ENCODE results near the gene MTX2. TPM values are rescaled to one million over a fixed set of nuclear protein-coding genes. Genes with fewer than 3 reads are reported as not detected.

The MTX2 gene
- total RNA-seq, 1 experiment from 2014 or later = 28.7 TPM

GRCh38 chr2:176234156-176234555 is 35.1 kb upstream of the MTX2 start:
- in situ Hi-C loops (cut with HindIII; ENCODE audit: low pct_unique_long_range_greater_than_20kb, low sequenced_read_pairs) = no loop called here
- TF ChIP-seq CTCF (IDR thresholded peaks at IDR 0.05) (no peak), REST (IDR thresholded peaks at IDR 0.05; ENCODE audit: insufficient read depth in 1 of 2, low read depth in 2 of 2, low read length in 1 of 2) (no peak), SIN3A (IDR thresholded peaks at IDR 0.05; ENCODE audit: borderline replicate concordance, insufficient read depth, low read depth, low read length) (no peak), TCF7L2 (IDR thresholded peaks at IDR 0.05; ENCODE audit: low read depth, low read length) (no peak), POLR2AphosphoS5 (IDR thresholded peaks at IDR 0.05; ENCODE audit: low read depth, low read length) (no peak)
- CTCF ChIA-PET = no interaction called here
- POLR2A ChIA-PET = no interaction called here
- H3K4me3 ChIP-seq (ENCODE audit: low read depth in 2 of 2, low read length in 2 of 2) = no peak overlapping the region
- DNase-seq (ENCODE audit: low read depth, low spot score) = no peak
- H3K9me3 ChIP-seq (ENCODE audit: control insufficient read depth, insufficient read depth, low read depth, low read length) = no peaks in the 10 kb centered on the region
- no TSS peak for BruUV-seq (replicated peaks)
- H3K4me1 ChIP-seq (ENCODE audit: control insufficient read depth, insufficient read depth, low read length) = no peaks in the 10 kb centered on the region
- 0 out of 2 replicates have a peak, but pooled peaks cover 3% of the 10 kb centered on the region for H3K27me3 ChIP-seq (ENCODE audit: control insufficient read depth, insufficient read depth, low read length)
- no peaks in the 10 kb centered on the region for H3K36me3 ChIP-seq (ENCODE audit: control insufficient read depth, insufficient read depth, low read length)
- ATAC-seq = no peak
- H3K27ac ChIP-seq (ENCODE audit: low read length) = no peak overlapping the region
- intact Hi-C loops (cut with micrococcal nuclease; ENCODE audit: unreplicated experiment) = no loop called here

- in situ Hi-C loops (cut with HindIII; ENCODE audit: low pct_unique_long_range_greater_than_20kb, low sequenced_read_pairs) = no loop called here
- CTCF ChIA-PET = no interaction called here
- TF ChIP-seq TCF7L2 (IDR thresholded peaks at IDR 0.05; ENCODE audit: low read depth, low read length) = no peak
- TF ChIP-seq POLR2AphosphoS5 (IDR thresholded peaks at IDR 0.05; ENCODE audit: low read depth, low read length) = no peak
- no peak for TF ChIP-seq REST (IDR thresholded peaks at IDR 0.05; ENCODE audit: insufficient read depth in 1 of 2, low read depth in 2 of 2, low read length in 1 of 2)
- no peak for TF ChIP-seq CTCF (IDR thresholded peaks at IDR 0.05)
Observed at GRCh38 chr2:176234940-176235339, 34.3 kb upstream of the MTX2 start.

More at GRCh38 chr2:176234940-176235339, 34.3 kb upstream of the MTX2 start:
- Histone ChIP-seq H3K4me3 (ENCODE audit: low read depth in 2 of 2, low read length in 2 of 2) (no peak overlapping the region), H3K9me3 (ENCODE audit: control insufficient read depth, insufficient read depth, low read depth, low read length) (no peaks in the 10 kb centered on the region), H3K36me3 (ENCODE audit: control insufficient read depth, insufficient read depth, low read length) (no peaks in the 10 kb centered on the region), H3K27ac (ENCODE audit: low read length) (no peak overlapping the region), H3K27me3 (ENCODE audit: control insufficient read depth, insufficient read depth, low read length) (no peaks in the 10 kb centered on the region), H3K4me1 (ENCODE audit: control insufficient read depth, insufficient read depth, low read length) (no peaks in the 10 kb centered on the region)
- intact Hi-C loops (cut with micrococcal nuclease; ENCODE audit: unreplicated experiment) = no loop called here
- no peak for ATAC-seq
- BruUV-seq (replicated peaks) = no TSS peak
- no peak for DNase-seq (ENCODE audit: low read depth, low spot score)
- POLR2A ChIA-PET = no interaction called here

Data from Panc1 (cell line).